Ascending aorta (tissue), 2 donors: ENCODE results near the gene RHOT2. TPM values are rescaled to one million over a fixed set of nuclear protein-coding genes. Genes with fewer than 3 reads are reported as not detected.

Experiments
- DNase-seq, 2 donors: peaks; one replicate each; pipeline ENCODE4 v3.0.0-alpha.2; 2019; ENCODE audit warnings: low spot score in 2 of 2
- H3K27ac ChIP-seq, 2 donors: fragments of 200-600 bp; sonication (generic); one replicate each; pipeline ENCODE4 v1.5.1; 2016 to 2017; ENCODE audit warnings: mild to moderate bottlenecking in 1 of 2
- H3K27me3 ChIP-seq: fragments of 200-600 bp; sonication (generic); one replicate; pipeline ENCODE4 v1.5.1; 2017
- H3K36me3 ChIP-seq, 2 donors: fragments of 200-600 bp; sonication (generic); one replicate each; pipeline ENCODE4 v1.5.1; 2016
- H3K4me1 ChIP-seq, 2 donors: fragments of 200-600 bp; sonication (generic); one replicate each; pipeline ENCODE4 v1.5.1; 2016 to 2017; ENCODE audit warnings: mild to moderate bottlenecking in 1 of 2
- H3K4me3 ChIP-seq, 2 donors: fragments of 200-600 bp; sonication (generic); one replicate each; pipeline ENCODE4 v1.5.1; 2016 to 2017; ENCODE audit warnings: mild to moderate bottlenecking in 1 of 2
- H3K9me3 ChIP-seq, 2 donors: fragments of 200-600 bp; sonication (generic); one replicate each; pipeline ENCODE4 v1.5.1; 2016
- CTCF ChIP-seq, 3 experiments: fragments of 200-600 bp in 2 of 3; fragments of 450-650 bp in 1 of 3; sonication (generic) in 2 of 3; IDR thresholded peaks; one replicate each; pipeline ENCODE4 v1.5.1; 2016 to 2019; ENCODE audit warnings: antibody characterized with exemption in 3 of 3, mild to moderate bottlenecking in 1 of 3, moderate library complexity in 1 of 3
- intact Hi-C: fragments of 100-400 bp; cut with DNase I; formaldehyde crosslinking; loops from one replicate; pipeline ENCODE4 v1.15.1; 2023
- total RNA-seq: library from RNA; depleted of rRNA; stranded (reverse); fragments of >200 nt; gene quantifications from one replicate; pipeline ENCODE4 v1.1.0, GENCODE V29; 2016

RHOT2 gene
- total RNA-seq, 1 donor from 2014 or later = 41.8 TPM

- Histone ChIP-seq H3K4me1 (peaks cover 6 to 14% of the 10 kb centered on the region in 2 donors), H3K27ac (no peak overlapping the region), H3K36me3 (peaks cover 27 to 36% of the 10 kb centered on the region in 2 donors), H3K4me3 (no peak overlapping the region), H3K27me3 (no peaks in the 10 kb centered on the region), H3K9me3 (no peaks in the 10 kb centered on the region)
- TF ChIP-seq CTCF (IDR thresholded peaks at IDR 0.05) = no peak
- intact Hi-C loops = no loop called here
- no peak for DNase-seq
Measured at GRCh38 chr16:631808-632358, 36.0 kb upstream of the RHOT2 start.

GRCh38 chr16:632486-633335 lies 35.2 kb upstream of the RHOT2 start:
- H3K4me1 ChIP-seq = peaks cover 6 to 17% of the 10 kb centered on the region in 2 donors
- no peaks in the 10 kb centered on the region for H3K9me3 ChIP-seq
- H3K27ac ChIP-seq = no peak overlapping the region
- no peak for TF ChIP-seq CTCF (IDR thresholded peaks at IDR 0.05)
- H3K4me3 ChIP-seq = no peak overlapping the region
- H3K27me3 ChIP-seq = no peaks in the 10 kb centered on the region
- peaks cover 18 to 28% of the 10 kb centered on the region in 2 donors for H3K36me3 ChIP-seq
- intact Hi-C loops = no loop called here
- no peak for DNase-seq

DNA sequence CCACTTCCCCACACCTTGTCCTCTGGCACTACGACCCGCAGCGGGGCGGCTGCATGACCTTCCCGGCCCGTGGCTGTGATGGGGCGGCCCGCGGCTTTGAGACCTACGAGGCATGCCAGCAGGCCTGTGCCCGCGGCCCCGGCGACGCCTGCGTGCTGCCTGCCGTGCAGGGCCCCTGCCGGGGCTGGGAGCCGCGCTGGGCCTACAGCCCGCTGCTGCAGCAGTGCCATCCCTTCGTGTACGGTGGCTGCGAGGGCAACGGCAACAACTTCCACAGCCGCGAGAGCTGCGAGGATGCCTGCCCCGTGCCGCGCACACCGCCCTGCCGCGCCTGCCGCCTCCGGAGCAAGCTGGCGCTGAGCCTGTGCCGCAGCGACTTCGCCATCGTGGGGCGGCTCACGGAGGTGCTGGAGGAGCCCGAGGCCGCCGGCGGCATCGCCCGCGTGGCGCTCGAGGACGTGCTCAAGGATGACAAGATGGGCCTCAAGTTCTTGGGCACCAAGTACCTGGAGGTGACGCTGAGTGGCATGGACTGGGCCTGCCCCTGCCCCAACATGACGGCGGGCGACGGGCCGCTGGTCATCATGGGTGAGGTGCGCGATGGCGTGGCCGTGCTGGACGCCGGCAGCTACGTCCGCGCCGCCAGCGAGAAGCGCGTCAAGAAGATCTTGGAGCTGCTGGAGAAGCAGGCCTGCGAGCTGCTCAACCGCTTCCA lies 34.4 kb upstream of the RHOT2 start:
- Histone ChIP-seq H3K9me3 (no peaks in the 10 kb centered on the region), H3K4me1 (peaks cover 6 to 17% of the 10 kb centered on the region in 2 donors), H3K27ac (no peak overlapping the region), H3K36me3 (peaks cover 17 to 20% of the 10 kb centered on the region in 2 donors), H3K27me3 (no peaks in the 10 kb centered on the region), H3K4me3 (no peak overlapping the region)
- no peak for TF ChIP-seq CTCF (IDR thresholded peaks at IDR 0.05)
- intact Hi-C loops = no loop called here
- no peak for DNase-seq

DNA sequence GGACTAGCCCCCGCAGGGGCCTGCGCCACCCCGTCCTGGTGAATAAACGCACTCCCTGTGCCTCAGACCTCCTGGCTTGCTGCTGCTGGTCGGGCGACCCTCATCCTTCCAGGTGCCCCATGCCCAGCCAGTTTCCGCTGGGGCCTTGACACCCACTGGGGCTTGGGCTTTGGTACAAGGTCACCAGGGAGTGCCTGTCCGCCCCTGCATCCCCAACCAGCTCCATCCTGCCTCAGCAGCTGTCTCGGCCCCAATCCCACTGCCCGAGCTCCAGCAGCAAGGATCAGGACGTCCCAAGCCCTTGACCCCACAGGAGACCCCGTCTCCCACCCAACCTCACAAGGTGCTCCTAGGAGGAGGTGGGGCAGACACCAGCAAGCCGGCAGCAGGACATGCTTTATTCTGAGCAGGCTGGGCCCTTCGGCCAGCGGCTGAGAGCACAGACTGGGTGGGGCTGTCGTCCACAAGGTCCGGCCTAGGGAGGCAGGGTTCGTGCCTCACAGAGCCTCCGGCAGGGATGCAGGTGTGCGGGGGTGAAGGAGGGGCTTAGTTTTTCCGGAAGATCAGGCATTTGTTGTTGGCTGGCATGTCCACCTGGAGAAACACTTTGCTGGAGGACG lies 33.8 kb upstream of the RHOT2 start:
- no peak overlapping the region for H3K4me3 ChIP-seq
- DNase-seq = no peak
- peaks cover 6 to 17% of the 10 kb centered on the region in 2 donors for H3K4me1 ChIP-seq
- no peak for TF ChIP-seq CTCF (IDR thresholded peaks at IDR 0.05)
- intact Hi-C loops = no loop called here
- H3K36me3 ChIP-seq = peaks cover 12 to 17% of the 10 kb centered on the region in 2 donors
- no peak overlapping the region for H3K27ac ChIP-seq
- H3K9me3 ChIP-seq = no peaks in the 10 kb centered on the region
- H3K27me3 ChIP-seq = no peaks in the 10 kb centered on the region

- Histone ChIP-seq H3K27ac (no peak overlapping the region), H3K9me3 (no peaks in the 10 kb centered on the region), H3K4me1 (peaks cover 6 to 17% of the 10 kb centered on the region in 2 donors), H3K4me3 (peak overlapping the region; percentile 81 to 97), H3K27me3 (no peaks in the 10 kb centered on the region), H3K36me3 (peaks cover 12 to 17% of the 10 kb centered on the region in 2 donors)
- intact Hi-C loops = loop anchor here (5.0 kb wide), 1 partner anchor 977 kb away; the partner anchor contains the start of genes CRAMP1 and IFT140
- no peak for TF ChIP-seq CTCF (IDR thresholded peaks at IDR 0.05)
- no peak for DNase-seq
Measured at GRCh38 chr16:634996-635395, 32.9 kb upstream of the RHOT2 start.
